HTERT RPE-1 (cell line): ENCODE results near the gene TOP1.

Experiments
- in situ Hi-C: fragments of 300-500 bp; cut with MboI; formaldehyde crosslinking; loops from 4 replicates; pipeline ENCODE4 v1.14.3; 2020; ENCODE audit warnings: low sequenced_read_pairs

TOP1 gene

DNA sequence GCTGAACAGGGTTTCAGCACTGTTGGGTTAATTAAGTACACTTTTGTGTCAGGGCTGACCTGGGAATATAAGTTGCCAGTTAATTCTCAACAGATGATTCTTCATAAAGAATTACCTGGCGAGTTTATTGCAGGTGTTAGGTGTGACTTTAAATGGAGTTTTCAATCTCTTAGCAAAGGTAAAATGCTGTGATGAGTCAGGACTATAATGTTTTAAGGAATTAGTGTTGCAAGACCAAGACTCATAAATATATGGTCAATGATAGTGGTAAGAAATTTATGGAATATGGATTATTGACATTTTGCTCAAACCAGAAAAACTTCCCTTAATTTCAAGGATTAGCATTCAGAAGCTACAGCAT lies 58.7 kb downstream of the TOP1 start:
- in situ Hi-C loops, result no loop called here

DNA sequence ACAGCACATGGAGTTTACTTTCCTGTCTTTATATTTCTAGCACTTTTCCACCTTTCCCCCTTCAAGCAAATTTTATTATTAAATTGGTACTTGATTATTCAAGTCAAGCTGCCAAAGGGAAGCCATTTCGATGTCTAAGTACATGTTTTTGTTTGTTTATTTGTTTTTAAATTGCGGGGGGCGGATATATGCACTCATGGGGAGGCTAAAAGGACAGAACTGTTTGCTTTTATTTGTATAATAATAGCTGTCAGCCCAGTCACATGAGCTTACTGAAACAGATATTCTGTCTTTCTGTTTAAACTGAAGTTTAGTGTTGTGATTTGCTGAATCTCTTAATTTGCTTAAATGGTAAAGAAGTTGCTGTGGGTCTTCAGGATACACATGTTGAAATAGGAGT lies 59.2 kb downstream of the TOP1 start:
- in situ Hi-C loops, result no loop called here

DNA sequence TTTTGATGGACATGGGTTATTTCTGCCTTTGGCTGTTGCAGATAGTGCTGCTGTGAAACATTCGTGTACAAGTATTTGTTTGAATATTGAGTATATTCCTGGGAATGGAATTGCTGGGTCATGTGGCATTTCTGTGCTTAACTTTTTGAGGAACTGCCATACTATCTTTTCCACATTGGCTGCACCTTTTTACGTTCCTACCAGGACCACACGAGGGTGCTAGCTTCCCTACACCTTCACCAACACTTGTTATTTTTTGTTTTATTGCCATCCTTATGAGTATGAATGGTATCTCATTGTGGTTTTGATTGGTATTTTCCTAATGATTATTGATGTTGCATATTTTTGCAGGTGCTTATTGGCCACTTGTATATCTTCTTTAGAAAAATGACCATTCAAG lies 60.9 kb downstream of the TOP1 start:
- in situ Hi-C loops, result no loop called here

DNA sequence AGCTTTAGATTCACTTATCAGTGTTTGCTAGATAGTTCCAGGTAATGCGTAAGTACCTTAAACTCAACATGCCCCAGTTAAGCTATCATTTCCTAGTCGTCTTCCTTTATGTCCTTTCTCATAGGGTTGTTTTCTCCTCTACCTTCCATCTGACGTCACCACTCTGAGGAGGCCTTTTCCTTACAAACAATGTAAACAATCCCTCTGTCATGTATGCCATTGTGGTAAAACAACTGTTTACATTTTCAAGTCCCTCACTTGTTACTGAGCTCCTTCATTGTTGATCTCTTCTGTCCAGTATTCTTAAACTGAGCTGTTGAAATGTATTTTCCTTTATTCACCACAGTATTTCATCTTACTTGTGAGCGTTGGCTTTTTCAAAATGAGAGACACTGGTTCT lies 63.3 kb downstream of the TOP1 start:
- in situ Hi-C loops, result no loop called here

DNA sequence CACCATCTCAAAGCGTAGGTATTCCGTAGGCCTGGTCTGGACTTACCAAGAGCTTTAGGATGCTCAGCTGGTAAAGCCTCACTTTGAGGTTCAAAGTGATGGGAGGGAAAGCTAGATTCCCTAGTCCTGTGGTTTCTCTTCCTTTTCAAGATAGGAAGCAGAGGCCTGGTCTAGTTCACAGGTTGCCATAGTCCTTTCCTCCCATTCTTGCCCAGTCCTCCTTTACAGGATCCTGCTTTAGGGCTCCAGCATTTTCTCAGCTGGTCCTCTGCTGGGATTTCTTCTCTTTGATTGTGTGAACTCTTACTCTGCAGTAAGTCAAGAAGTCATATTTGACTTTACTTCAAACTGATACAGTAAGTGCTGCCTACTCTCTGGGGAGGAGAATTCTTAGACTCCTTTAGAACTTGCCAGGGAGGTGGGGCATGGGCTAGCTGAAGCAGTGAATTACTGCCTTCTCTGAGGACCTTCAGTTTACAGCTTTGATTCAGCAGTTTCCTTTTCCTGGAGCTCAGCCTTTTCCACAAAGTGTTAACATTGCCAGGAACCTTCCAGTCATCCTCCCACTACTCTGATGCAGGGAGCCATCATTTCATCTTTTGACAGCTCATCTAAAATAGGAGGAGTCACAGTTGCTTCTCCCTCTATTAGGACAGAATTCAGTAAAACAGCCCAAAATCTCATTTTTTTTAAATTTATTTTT lies 65.9 kb downstream of the TOP1 start:
- in situ Hi-C loops, result no loop called here

DNA sequence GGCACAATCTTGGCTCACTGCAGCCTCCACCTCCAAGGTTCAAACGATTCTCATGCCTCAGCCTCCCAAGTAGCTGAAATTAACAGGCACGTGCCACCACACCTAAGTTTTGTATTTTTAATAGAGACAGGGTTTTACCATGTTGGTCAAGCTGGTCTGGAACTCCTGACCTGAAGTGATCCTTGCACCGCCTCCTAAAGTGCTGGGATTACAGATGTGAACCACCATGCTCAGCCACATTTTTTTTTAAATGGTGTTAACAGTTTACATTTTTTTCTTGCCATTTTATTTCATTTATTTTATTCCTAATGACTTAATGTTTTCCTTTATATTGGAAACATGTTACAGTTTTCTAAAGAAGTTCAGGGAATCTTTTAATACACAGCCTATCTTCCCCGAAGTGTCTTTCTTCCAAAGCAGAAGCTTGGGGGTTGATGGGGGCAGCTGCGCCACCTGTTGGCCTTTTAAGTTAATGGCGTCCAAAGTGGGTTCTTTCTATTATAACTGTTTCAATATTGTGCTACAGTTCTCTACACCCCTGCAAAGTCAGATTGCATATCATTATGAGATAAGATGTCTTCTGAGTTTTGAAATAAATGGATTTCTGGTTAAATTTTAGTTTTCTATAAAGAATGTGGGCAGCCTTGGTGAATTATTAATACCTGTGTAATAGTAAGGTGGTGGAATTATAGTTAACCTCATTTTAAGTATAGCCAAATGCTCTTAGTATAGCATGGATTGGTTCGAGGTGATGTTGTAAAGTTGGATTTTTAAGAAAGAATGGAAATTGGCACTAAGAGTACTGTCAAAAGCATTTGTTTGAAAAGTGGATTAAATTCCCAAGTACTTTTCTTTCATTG lies 66.7 kb downstream of the TOP1 start:
- in situ Hi-C loops, result no loop called here

DNA sequence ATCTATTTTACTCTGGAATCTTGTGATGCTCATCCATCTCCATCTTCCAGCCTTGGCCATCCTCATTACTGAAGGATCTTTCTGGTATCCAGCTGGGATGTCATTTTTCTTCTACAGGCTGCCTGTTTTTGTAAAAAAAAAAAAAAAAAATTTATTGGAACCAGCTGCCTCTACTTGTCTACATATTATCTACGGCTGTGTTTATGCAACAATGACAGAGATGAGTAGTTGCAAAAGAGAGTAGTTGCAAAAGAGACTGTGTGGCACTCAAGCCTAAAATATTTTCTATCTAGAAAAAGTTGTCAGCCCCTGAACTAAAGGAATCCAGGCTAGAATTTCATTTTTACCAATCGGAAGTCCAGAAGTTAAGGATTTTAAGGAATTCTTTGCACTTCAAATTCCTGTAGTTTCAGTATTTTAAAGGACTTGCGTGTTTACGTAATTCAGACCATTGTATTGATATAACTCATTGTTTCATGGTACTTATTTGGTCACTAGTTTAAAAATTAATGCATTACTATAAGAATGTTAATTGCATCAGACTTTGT lies 70.2 kb downstream of the TOP1 start:
- in situ Hi-C loops, result no loop called here

DNA sequence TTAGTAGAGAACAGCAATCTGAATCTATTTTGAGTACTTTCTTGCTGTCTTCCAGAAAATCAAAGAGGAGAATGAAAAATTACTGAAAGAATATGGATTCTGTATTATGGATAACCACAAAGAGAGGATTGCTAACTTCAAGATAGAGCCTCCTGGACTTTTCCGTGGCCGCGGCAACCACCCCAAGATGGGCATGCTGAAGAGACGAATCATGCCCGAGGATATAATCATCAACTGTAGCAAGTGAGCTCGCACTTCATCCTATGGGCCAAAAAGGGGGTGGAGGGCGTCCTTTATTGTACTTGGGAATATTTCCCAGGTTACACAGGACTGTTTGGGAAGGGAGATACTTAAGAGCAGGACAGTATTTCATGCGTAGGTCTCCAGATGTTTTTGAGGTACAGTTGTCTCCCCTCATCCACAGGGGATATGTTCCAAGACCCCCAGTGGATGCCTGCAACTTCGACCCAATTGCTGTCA lies 71.4 kb downstream of the TOP1 start:
- in situ Hi-C loops, result loop anchor here (25.0 kb wide), 1 partner anchor 113 kb away; no protein-coding TSS in a partner anchor

DNA sequence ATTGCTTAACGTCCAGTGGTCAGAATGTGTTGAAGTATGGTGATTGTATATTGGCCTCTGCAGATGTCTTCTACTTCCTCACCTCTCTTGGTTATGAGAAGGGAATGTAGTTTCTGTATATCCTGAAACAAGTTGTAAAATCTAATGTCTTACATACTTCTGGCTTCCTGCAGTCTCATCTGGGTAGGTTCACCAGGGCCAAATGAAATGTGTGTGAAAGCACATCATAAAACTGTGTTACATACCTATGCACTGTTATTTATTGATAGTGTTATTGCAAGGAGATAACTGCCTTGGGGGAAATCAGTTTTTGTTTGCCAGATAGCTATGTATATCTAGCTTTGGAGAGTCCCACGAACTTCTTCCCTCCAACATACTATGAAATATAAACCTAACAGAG lies 73.0 kb downstream of the TOP1 start:
- in situ Hi-C loops, result loop anchor here (25.0 kb wide), 1 partner anchor 114 kb away; no protein-coding TSS in a partner anchor

DNA sequence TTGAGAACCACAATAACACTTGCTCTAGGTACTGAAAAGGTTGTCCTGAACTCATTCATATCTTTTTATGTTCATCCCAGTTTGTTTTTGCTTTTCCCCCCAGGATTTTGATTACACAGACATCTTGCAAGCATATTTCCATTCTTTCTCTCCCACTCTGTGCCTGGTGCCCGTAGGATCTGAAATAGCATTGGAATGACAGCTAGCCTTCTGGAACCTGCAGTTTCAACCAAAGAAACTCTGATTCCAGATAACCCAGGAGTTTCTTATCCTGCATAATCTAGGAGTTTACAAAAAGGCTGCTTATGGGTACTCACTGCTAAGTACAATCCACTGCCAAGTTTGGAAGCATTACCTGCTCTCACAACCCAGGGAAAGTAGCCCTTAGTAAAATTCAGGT lies 79.9 kb downstream of the TOP1 start:
- in situ Hi-C loops, result loop anchor here (25.0 kb wide), 1 partner anchor 121 kb away; no protein-coding TSS in a partner anchor

DNA sequence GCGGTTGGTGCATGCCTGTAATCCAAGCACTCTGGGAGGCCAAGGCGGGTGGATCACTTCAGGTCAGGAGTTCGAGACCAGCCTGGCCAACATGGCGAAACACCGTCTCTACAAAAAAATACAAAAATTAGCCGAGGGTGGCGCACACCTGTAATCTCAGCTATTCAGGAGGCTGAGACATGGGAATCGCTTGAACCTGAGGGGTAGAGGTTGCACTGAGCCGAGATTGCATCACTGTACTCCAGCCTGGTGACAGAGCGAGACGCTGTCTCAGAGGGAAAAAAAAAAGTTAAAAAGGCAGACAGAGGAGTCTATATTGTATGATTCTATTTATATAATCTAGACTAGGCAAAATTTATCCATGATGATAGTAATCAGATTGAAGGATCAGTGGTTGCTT lies 81.4 kb downstream of the TOP1 start:
- in situ Hi-C loops, result loop anchor here (25.0 kb wide), 1 partner anchor 123 kb away; no protein-coding TSS in a partner anchor

DNA sequence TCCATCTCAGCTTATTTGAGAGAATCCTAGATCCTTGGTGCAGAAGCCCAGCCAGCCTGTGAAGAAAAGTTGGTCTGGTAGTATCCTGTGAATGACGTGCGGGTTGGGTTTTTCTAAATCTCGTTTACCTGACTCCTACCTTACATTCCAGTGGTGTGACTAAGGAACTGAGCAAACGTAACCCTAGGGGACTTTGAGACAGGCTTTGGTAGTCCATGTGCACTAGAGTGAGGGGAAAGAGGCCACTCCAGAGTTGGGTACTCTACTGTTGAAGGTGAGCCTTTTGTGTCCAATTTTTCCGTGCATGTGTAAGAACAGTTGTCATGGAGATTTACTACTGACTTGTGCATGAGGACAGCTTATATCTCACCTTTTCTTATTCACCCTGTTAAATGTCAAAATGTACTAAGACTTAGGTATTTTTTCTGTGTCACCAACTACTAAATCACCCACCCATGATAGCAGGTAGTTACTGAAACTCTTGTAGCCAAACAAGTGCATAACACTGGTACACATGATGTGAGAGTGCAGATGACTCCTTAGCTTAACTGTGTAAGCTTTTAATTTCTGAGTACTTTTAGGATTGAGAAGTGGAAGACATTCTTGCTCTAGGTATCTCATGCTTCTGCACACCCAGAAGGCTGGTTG lies 82.4 kb downstream of the TOP1 start:
- in situ Hi-C loops, result loop anchor here (25.0 kb wide), 1 partner anchor 124 kb away; no protein-coding TSS in a partner anchor

DNA sequence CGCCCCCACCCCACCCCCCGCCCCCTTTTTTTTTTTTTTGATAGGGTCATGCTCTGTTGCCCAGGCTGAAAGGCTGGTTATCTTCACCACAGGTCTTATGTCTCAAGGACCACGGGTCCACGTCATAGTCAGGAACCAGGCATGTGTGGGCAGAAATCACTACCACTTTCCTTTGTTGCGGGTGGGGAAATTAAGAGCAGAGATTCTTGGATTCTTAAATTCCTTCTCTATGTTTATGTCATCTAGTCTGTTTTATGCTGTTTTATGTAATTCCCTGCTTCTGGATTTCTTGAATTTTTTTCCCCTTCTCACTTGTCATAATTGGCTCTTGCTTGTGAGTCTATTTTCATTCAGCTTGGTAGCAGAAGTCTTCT lies 82.9 kb downstream of the TOP1 start:
- in situ Hi-C loops, result loop anchor here (25.0 kb wide), 1 partner anchor 124 kb away; no protein-coding TSS in a partner anchor

DNA sequence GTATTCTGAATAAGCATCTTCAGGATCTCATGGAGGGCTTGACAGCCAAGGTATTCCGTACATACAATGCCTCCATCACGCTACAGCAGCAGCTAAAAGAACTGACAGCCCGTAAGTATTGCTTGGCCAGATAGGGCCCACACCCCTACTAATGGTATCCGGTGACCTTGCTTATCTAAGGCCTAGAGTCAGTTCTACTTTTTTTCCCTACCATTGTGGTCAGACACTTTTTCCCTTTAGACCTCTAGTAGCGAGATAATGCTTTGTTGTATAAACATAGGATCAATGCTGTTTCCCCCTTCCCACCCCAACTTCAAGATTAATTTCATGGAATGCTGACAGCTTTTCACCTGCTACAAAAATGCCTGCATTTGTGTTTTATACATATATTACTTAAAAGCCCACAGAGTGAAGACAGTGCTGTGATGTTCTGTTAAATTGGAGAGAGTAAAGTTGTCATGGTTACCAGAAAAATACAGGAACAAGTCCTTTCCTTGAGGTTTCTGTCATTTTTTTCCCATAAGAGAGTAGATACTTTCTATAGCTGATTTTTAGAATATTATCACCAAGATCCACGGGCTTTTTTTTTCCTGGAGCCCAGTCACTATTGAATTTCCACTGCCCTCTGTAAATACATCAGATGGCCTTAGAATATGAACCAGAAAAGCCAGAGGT lies 87.8 kb downstream of the TOP1 start:
- in situ Hi-C loops, result loop anchor here (25.0 kb wide), 1 partner anchor 129 kb away; no protein-coding TSS in a partner anchor

DNA sequence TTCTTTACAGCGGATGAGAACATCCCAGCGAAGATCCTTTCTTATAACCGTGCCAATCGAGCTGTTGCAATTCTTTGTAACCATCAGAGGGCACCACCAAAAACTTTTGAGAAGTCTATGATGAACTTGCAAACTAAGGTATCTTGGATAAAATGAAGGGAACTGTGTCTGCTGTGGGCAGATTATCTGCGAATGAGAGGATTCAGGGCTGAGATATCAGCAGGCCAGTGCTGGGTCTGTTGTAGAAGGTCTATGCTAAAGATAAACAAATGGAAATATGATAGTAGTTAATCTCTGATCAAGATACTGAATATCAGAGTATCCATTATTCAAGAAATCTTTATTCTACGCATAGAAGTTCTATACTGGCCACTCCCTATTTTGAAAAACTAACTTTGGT lies 89.5 kb downstream of the TOP1 start:
- in situ Hi-C loops, result loop anchor here (25.0 kb wide), 1 partner anchor 131 kb away; no protein-coding TSS in a partner anchor

DNA sequence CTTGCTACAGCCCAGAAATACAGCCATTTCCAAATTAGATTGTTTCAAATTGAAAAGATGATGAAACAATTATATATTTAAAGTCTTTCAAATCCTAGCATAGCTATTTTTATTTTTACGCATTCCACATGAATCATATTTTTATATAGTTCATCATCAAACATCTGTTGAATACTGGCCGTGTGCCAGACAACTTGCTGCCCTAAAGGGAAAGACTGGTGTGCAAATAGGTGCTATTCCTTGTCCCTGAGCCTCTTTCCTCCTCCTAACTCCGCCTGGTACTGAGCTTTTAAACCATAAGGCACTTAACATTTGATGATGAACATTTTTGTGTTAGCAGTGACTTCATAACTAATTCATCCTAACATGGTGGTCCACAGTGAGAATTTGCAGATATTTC lies 90.0 kb downstream of the TOP1 start:
- in situ Hi-C loops, result loop anchor here (25.0 kb wide), 1 partner anchor 131 kb away; no protein-coding TSS in a partner anchor

DNA sequence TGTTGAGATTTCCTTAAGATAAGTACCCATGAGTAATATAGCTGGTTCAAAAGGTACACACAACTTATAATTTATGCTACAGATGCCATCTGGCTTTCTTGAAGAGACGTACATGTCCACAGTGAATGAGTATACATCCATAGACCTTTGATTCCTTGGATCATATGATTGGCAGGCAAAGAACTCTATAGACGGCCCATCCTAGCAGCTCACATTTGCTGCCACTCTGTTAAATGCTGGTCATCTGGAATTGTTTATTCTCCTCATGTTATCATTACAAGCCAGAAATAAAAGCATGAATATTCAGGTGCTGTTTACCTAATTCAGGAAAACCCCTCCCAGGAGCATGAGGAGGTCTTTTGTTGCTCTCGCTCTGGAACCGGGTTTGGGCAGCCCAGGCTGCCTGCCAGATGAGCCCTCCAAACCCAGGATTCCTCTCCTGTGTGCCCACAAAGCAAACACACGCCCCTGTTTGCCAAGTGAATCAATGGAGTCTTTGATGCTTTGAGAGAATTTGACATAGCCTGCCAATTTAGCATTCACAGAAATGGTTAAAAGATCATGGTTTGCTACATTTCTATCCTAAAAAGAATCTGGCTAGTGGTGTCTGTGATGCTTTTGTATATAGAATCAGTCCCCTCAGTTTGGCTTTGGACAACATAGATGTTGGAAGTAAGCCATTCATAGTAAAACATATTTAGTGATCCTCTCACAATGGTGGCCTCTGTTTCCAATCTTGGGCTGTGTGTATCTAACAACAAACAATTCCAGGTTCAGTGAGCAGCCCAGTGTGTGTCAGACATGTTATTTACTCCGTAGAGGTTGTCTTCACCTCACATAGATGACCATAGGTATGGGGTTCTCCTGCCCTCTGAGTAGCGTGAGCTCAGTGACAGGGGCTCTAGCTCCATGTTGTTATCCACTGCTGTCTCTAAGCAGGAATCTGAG lies 91.3 kb downstream of the TOP1 start:
- in situ Hi-C loops, result loop anchor here (25.0 kb wide), 1 partner anchor 133 kb away; no protein-coding TSS in a partner anchor

DNA sequence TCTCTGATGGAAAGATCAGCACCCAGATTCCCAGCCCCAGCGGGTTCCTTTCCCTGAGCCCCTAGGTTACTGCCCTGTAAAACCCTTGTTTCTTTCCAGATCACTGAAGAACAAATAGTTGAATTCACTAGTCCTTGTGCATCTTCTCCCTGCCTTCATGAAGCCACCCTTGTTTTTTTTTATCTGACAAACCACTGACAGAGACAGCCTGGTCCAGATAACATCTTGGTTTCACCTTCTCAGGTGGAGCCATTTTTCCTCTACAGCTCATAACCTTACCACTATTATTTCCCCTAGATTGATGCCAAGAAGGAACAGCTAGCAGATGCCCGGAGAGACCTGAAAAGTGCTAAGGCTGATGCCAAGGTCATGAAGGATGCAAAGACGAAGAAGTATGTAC lies 92.8 kb downstream of the TOP1 start:
- in situ Hi-C loops, result loop anchor here (25.0 kb wide), 1 partner anchor 134 kb away; no protein-coding TSS in a partner anchor

DNA sequence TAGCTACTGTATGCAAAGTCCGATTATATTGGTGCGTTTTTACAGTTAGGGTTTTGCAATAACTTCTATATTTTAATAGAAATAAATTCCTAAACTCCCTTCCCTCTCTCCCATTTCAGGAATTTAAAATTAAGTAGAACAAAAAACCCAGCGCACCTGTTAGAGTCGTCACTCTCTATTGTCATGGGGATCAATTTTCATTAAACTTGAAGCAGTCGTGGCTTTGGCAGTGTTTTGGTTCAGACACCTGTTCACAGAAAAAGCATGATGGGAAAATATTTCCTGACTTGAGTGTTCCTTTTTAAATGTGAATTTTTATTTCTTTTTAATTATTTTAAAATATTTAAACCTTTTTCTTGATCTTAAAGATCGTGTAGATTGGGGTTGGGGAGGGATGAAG lies 95.0 kb downstream of the TOP1 start:
- in situ Hi-C loops, result loop anchor here (25.0 kb wide), 1 partner anchor 136 kb away; no protein-coding TSS in a partner anchor
